Measurements from ENCODE around the gene PCDHGA10. TPM values are rescaled to one million over a fixed set of nuclear protein-coding genes. Genes with fewer than 3 reads are reported as not detected.

Gene PCDHGA10
- total RNA-seq, 2 donors from 2014 or later = 5.7 to 6.6 TPM

Other genes starting within 250 kb of the PCDHGA10 start
- 1 to 10 TPM; 2.6 to 5.5 TPM for gene PCDHB7, start 240.3 kb upstream of the PCDHGA10 start, total RNA-seq
- 1 to 10 TPM; 2.3 to 3.5 TPM for gene PCDHB8, start 235.2 kb upstream of the PCDHGA10 start, total RNA-seq
- gene PCDHB16, start 230.6 kb upstream of the PCDHGA10 start, total RNA-seq = 1 to 10 TPM; 3.0 to 5.0 TPM
- 1 to 10 TPM; 1.1 to 5.3 TPM for gene PCDHB9, start 225.8 kb upstream of the PCDHGA10 start, total RNA-seq
- gene PCDHB10, start 220.6 kb upstream of the PCDHGA10 start, total RNA-seq = 1 to 10 TPM; 2.6 to 3.8 TPM
- gene PCDHB11, start 213.4 kb upstream of the PCDHGA10 start, total RNA-seq = 1 to 10 TPM; 3.6 to 4.0 TPM
- gene PCDHB12, start 204.3 kb upstream of the PCDHGA10 start, total RNA-seq = 1 to 10 TPM; 3.6 to 4.1 TPM
- gene PCDHB13, start 199.1 kb upstream of the PCDHGA10 start, total RNA-seq = 1 to 10 TPM; 3.9 to 6.4 TPM
- gene PCDHB14, start 189.6 kb upstream of the PCDHGA10 start, total RNA-seq = 1 to 10 TPM; 5.0 to 8.7 TPM
- 1 to 10 TPM; 3.8 to 4.4 TPM for gene PCDHB15, start 167.6 kb upstream of the PCDHGA10 start, total RNA-seq
- under 1 TPM; 0.46 to 1.00 TPM for gene SLC25A2, start 108.9 kb upstream of the PCDHGA10 start, total RNA-seq
- 10 to 100 TPM; 57.9 to 63.1 TPM for gene TAF7, start 92.2 kb upstream of the PCDHGA10 start, total RNA-seq
- under 1 TPM; 0.81 to 0.93 TPM for gene PCDHGA1, start 82.5 kb upstream of the PCDHGA10 start, total RNA-seq
- 1 to 10 TPM; 3.7 to 7.4 TPM for gene PCDHGA2, start 74.2 kb upstream of the PCDHGA10 start, total RNA-seq
- 1 to 10 TPM; 2.0 to 3.0 TPM for gene PCDHGA3, start 69.2 kb upstream of the PCDHGA10 start, total RNA-seq
- gene PCDHGB1, start 62.9 kb upstream of the PCDHGA10 start, total RNA-seq = 1 to 10 TPM; 2.6 to 2.8 TPM
- gene PCDHGA4, start 58.0 kb upstream of the PCDHGA10 start, total RNA-seq = 1 to 10 TPM; 4.7 to 5.5 TPM
- 1 to 10 TPM; 4.7 to 5.2 TPM for gene PCDHGB2, start 53.0 kb upstream of the PCDHGA10 start, total RNA-seq
- gene PCDHGA5, start 48.8 kb upstream of the PCDHGA10 start, total RNA-seq = 1 to 10 TPM; 3.9 to 5.2 TPM
- 1 to 10 TPM; 4.9 to 5.0 TPM for gene PCDHGB3, start 42.7 kb upstream of the PCDHGA10 start, total RNA-seq
- gene PCDHGA6, start 39.1 kb upstream of the PCDHGA10 start, total RNA-seq = 1 to 10 TPM; 6.6 to 7.9 TPM
- 1 to 10 TPM; 4.0 to 4.3 TPM for gene PCDHGA7, start 30.2 kb upstream of the PCDHGA10 start, total RNA-seq
- gene PCDHGB4, start 25.3 kb upstream of the PCDHGA10 start, total RNA-seq = 1 to 10 TPM; 4.8 to 5.7 TPM
- 1 to 10 TPM; 2.0 to 2.4 TPM for gene PCDHGA8, start 20.4 kb upstream of the PCDHGA10 start, total RNA-seq
- 1 to 10 TPM; 8.1 to 9.5 TPM for gene PCDHGB5, start 15.0 kb upstream of the PCDHGA10 start, total RNA-seq
- gene PCDHGA9, start 10.2 kb upstream of the PCDHGA10 start, total RNA-seq = 1 to 10 TPM; 5.6 to 7.2 TPM
- 1 to 10 TPM; 6.7 to 8.5 TPM for gene PCDHGB6, start 5.0 kb upstream of the PCDHGA10 start, total RNA-seq
- gene PCDHGB7, start 4.7 kb downstream of the PCDHGA10 start, total RNA-seq = 10 to 100 TPM; 12.2 to 17.1 TPM
- gene PCDHGA11, start 8.1 kb downstream of the PCDHGA10 start, total RNA-seq = 1 to 10 TPM; 4.6 to 4.8 TPM
- gene PCDHGA12, start 17.5 kb downstream of the PCDHGA10 start, total RNA-seq = 10 to 100 TPM in 1 of 2 donors, 1 to 10 TPM in 1; 5.2 to 11.6 TPM
- 10 to 100 TPM; 71.1 to 90.6 TPM for gene PCDHGC3, start 63.0 kb downstream of the PCDHGA10 start, total RNA-seq
- gene PCDHGC4, start 72.0 kb downstream of the PCDHGA10 start, total RNA-seq = 1 to 10 TPM; 2.0 to 2.9 TPM
- gene PCDHGC5, start 76.1 kb downstream of the PCDHGA10 start, total RNA-seq = 1 to 10 TPM; 2.3 to 2.6 TPM
- 10 to 100 TPM; 52.3 to 83.8 TPM for gene DIAPH1, start 206.0 kb downstream of the PCDHGA10 start, total RNA-seq
- 10 to 100 TPM; 30.3 to 34.7 TPM for gene HDAC3, start 223.9 kb downstream of the PCDHGA10 start, total RNA-seq
- gene RELL2, start 224.0 kb downstream of the PCDHGA10 start, total RNA-seq = 1 to 10 TPM; 2.5 to 3.0 TPM
- gene FCHSD1, start 238.4 kb downstream of the PCDHGA10 start, total RNA-seq = 10 to 100 TPM; 11.6 to 13.6 TPM

Data from posterior vena cava (tissue), 2 donors.